ENCODE measurements around the gene GPR12.

The GPR12 gene

GRCh38 chr13:26759907-26760831 is at the start of gene GPR12:
Gene GPR12, minus strand, starts transcription at chr13:26760786. Its CDS starts 959 bp downstream, at chr13:26759827.
- no peak for TF ChIP-seq CTCF (IDR thresholded peaks at IDR 0.05; ENCODE audit: insufficient read depth, low read length, poor library complexity, severe bottlenecking)
- Histone ChIP-seq H3K4me3 (replicated peaks; ENCODE audit: low read depth, low read length) (no peak within 1 kb of the TSS), H3K36me3 (ENCODE audit: control insufficient read depth, insufficient read depth, low read length) (no peaks in the 10 kb centered on the region), H3K27me3 (replicated peaks; ENCODE audit: control insufficient read depth, insufficient read depth, low read length) (no peaks in the 10 kb centered on the region; the same call in 1 of the 2 replicates)
- no peak for DNase-seq (ENCODE audit: extremely low read depth, insufficient read length)

- H3K36me3 ChIP-seq (ENCODE audit: control insufficient read depth, insufficient read depth, low read length) = no peaks in the 10 kb centered on the region
- no peak for TF ChIP-seq CTCF (IDR thresholded peaks at IDR 0.05; ENCODE audit: insufficient read depth, low read length, poor library complexity, severe bottlenecking)
- no peak for DNase-seq (ENCODE audit: extremely low read depth, insufficient read length)
- peaks cover 3% of the 10 kb centered on the region for H3K27me3 ChIP-seq (replicated peaks; ENCODE audit: control insufficient read depth, insufficient read depth, low read length)
- no peak overlapping the region for H3K4me3 ChIP-seq (replicated peaks; ENCODE audit: low read depth, low read length)
These were observed 49.5 kb upstream of the GPR12 start for GRCh38 chr13:26810095-26810494.

- Histone ChIP-seq H3K4me3 (replicated peaks; ENCODE audit: low read depth, low read length) (no peak overlapping the region), H3K27me3 (replicated peaks; ENCODE audit: control insufficient read depth, insufficient read depth, low read length) (peaks cover 3% of the 10 kb centered on the region; the same call in 1 of the 2 replicates), H3K36me3 (ENCODE audit: control insufficient read depth, insufficient read depth, low read length) (no peaks in the 10 kb centered on the region)
- TF ChIP-seq CTCF (IDR thresholded peaks at IDR 0.05; ENCODE audit: insufficient read depth, low read length, poor library complexity, severe bottlenecking) = no peak
- no peak for DNase-seq (ENCODE audit: extremely low read depth, insufficient read length)
These were observed 46.3 kb upstream of the GPR12 start for GRCh38 chr13:26806891-26807290.

DNA sequence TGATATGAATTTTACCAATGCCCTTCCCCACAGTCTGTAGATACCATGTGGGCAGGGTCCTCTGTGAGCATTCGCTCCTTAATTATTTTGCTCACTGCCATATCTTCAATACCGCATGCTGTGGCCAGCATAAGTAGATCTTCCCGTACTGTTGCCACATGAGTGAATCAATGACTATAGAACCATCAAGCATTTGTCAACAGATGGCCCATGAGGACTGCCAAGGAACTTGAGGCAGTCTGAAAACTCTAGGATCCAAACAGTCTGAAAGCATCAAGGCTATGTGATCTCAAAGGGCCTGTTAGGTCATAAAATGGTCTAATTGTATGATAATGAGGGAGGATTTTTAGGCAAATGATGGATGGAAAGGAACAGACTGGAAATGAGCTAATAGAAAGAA is 27.4 kb upstream of the GPR12 start:
- H3K4me3 ChIP-seq (replicated peaks; ENCODE audit: low read depth, low read length) = no peak overlapping the region

GRCh38 chr13:26786651-26787295 is 26.2 kb upstream of the GPR12 start:
- no peak for TF ChIP-seq CTCF (IDR thresholded peaks at IDR 0.05; ENCODE audit: insufficient read depth, low read length, poor library complexity, severe bottlenecking)
- no peak overlapping the region for H3K4me3 ChIP-seq (replicated peaks; ENCODE audit: low read depth, low read length)
- H3K27me3 ChIP-seq (replicated peaks; ENCODE audit: control insufficient read depth, insufficient read depth, low read length) = peaks cover 2% of the 10 kb centered on the region
- no peaks in the 10 kb centered on the region for H3K36me3 ChIP-seq (ENCODE audit: control insufficient read depth, insufficient read depth, low read length)
- DNase-seq (ENCODE audit: extremely low read depth, insufficient read length) = no peak

More for the DNA sequence above, 27.4 kb upstream of the GPR12 start:
- Histone ChIP-seq H3K36me3 (ENCODE audit: control insufficient read depth, insufficient read depth, low read length) (no peaks in the 10 kb centered on the region), H3K27me3 (replicated peaks; ENCODE audit: control insufficient read depth, insufficient read depth, low read length) (peaks cover 3% of the 10 kb centered on the region)
- no peak for DNase-seq (ENCODE audit: extremely low read depth, insufficient read length)
- TF ChIP-seq CTCF (IDR thresholded peaks at IDR 0.05; ENCODE audit: insufficient read depth, low read length, poor library complexity, severe bottlenecking) = no peak
